HL-60 (cell line): ENCODE data around the gene SLC36A1.

Source experiments
- DNase-seq, 2 experiments: peaks; one replicate each; pipeline ENCODE4 v3.0.0-alpha.2; 2010 to 2020; ENCODE audit warnings: low read depth in 1 of 2, low spot score in 1 of 2
- H3K27ac ChIP-seq: fragments of 250-450 bp; sonication (Bioruptor Pico); replicated peaks from 2 replicates; pipeline ENCODE4 v1.5.1; 2020; ENCODE audit warnings: mild to moderate bottlenecking, moderate library complexity
- H3K27me3 ChIP-seq: fragments of 250-450 bp; sonication (Bioruptor Pico); 2 replicates; pipeline ENCODE4 v1.5.1; 2021; ENCODE audit warnings: mild to moderate bottlenecking, moderate library complexity; ENCODE audit not compliant: insufficient read depth, poor library complexity, severe bottlenecking
- H3K4me3 ChIP-seq: replicated peaks from 2 replicates; pipeline ENCODE4 v1.5.1; 2011; ENCODE audit warnings: mild to moderate bottlenecking, control low read depth, low read length; ENCODE audit not compliant: insufficient read depth
- GABPA ChIP-seq: IDR thresholded peaks from 2 replicates; pipeline ENCODE4 v1.6.1; 2012; ENCODE audit warnings: low read depth
- POLR2AphosphoS5 ChIP-seq: IDR thresholded peaks from 2 replicates; pipeline ENCODE4 v1.6.1; 2012; ENCODE audit warnings: low read depth
- REST ChIP-seq: IDR thresholded peaks from 2 replicates; pipeline ENCODE4 v1.6.1; 2012; ENCODE audit warnings: low read depth; ENCODE audit not compliant: insufficient replicate concordance
- SPI1 ChIP-seq: IDR thresholded peaks from 2 replicates; pipeline ENCODE4 v1.6.1; 2012; ENCODE audit warnings: low read depth, mild to moderate bottlenecking, borderline replicate concordance
- TF ChIP-seq, protein P1 (sequence below): IDR thresholded peaks from one replicate; pipeline ENCODE4 v1.5.1; 2011; ENCODE audit warnings: low read length, control low read depth, inconsistent platforms; ENCODE audit not compliant: insufficient read depth

SLC36A1 gene

GRCh38 chr5:151464101-151464500 lies 16.7 kb downstream of the SLC36A1 start:
- DNase-seq, result no peak
- Histone ChIP-seq H3K4me3 (no peak overlapping the region), H3K27me3 (no peaks in the 10 kb centered on the region), H3K27ac (no peak overlapping the region)
- TF ChIP-seq, protein P1, sequence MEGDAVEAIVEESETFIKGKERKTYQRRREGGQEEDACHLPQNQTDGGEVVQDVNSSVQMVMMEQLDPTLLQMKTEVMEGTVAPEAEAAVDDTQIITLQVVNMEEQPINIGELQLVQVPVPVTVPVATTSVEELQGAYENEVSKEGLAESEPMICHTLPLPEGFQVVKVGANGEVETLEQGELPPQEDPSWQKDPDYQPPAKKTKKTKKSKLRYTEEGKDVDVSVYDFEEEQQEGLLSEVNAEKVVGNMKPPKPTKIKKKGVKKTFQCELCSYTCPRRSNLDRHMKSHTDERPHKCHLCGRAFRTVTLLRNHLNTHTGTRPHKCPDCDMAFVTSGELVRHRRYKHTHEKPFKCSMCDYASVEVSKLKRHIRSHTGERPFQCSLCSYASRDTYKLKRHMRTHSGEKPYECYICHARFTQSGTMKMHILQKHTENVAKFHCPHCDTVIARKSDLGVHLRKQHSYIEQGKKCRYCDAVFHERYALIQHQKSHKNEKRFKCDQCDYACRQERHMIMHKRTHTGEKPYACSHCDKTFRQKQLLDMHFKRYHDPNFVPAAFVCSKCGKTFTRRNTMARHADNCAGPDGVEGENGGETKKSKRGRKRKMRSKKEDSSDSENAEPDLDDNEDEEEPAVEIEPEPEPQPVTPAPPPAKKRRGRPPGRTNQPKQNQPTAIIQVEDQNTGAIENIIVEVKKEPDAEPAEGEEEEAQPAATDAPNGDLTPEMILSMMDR, result no peak
- TF ChIP-seq POLR2AphosphoS5, result no peak
- no peak for TF ChIP-seq GABPA
- TF ChIP-seq SPI1, result no peak
- TF ChIP-seq REST, result no peak

DNA sequence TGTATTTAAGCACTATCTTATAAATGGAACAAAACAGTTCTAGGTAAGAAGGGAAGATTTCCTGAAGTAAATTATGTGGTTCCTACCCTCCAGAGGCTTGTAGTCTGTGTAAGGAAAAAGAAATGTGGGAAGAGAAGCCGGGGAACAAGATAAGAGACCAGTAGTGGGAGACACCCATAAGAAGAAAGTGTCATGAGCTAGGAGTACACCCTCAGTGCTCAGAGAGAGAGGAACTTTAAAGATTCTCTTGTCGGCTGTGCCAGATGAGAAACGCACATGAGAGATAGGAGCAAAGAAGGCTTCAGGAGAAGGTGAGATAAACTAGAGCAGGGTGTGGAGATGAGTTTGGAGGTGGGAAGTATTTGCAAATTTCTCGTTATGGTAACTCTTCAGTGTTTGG lies 18.1 kb downstream of the SLC36A1 start:
- TF ChIP-seq REST (no peak), GABPA (no peak), SPI1 (no peak), POLR2AphosphoS5 (no peak)
- TF ChIP-seq, protein P1, result no peak

DNA sequence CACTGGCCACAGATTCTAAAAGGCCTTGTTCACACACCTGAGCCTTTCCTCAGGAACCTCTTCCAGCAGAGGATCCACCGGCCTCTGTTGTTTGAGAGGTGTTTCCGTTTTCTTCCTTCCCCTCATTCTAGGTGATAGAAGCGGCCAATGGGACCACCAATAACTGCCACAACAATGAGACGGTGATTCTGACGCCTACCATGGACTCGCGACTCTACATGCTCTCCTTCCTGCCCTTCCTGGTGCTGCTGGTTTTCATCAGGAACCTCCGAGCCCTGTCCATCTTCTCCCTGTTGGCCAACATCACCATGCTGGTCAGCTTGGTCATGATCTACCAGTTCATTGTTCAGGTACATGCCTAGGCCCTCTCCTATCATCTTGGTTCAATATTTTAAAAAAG lies 20.2 kb downstream of the SLC36A1 start:
- DNase-seq, result no peak
- no peak overlapping the region for H3K4me3 ChIP-seq
- TF ChIP-seq, protein P1, result no peak
- TF ChIP-seq GABPA, result no peak
- no peak for TF ChIP-seq POLR2AphosphoS5
- TF ChIP-seq SPI1, result no peak
- TF ChIP-seq REST, result no peak
- H3K27ac ChIP-seq, result no peak overlapping the region
- no peaks in the 10 kb centered on the region for H3K27me3 ChIP-seq

More for the DNA sequence above, 18.1 kb downstream of the SLC36A1 start:
- H3K4me3 ChIP-seq, result no peak overlapping the region
- no peak overlapping the region for H3K27ac ChIP-seq
- no peak for DNase-seq
- H3K27me3 ChIP-seq, result no peaks in the 10 kb centered on the region
